GM06990 (cell line): ENCODE data around the gene GHSR.

Experiments
- DNase-seq: peaks from one replicate; pipeline ENCODE4 v3.0.0-alpha.2; 2011; ENCODE audit not compliant: insufficient read length; ENCODE audit errors: extremely low read depth
- H3K27me3 ChIP-seq: replicated peaks from 2 replicates; pipeline ENCODE4 v1.6.0; 2011; ENCODE audit warnings: low read length; ENCODE audit not compliant: control insufficient read depth, insufficient read depth
- H3K36me3 ChIP-seq: 2 replicates; pipeline ENCODE4 v1.5.1; 2011; ENCODE audit warnings: low read length; ENCODE audit not compliant: control insufficient read depth, insufficient read depth
- H3K4me3 ChIP-seq: replicated peaks from 2 replicates; pipeline ENCODE4 v1.5.1; 2011; ENCODE audit warnings: low read depth, mild to moderate bottlenecking, control low read depth, low read length
- CTCF ChIP-seq: IDR thresholded peaks from 2 replicates; pipeline ENCODE4 v1.5.1; 2011; ENCODE audit warnings: low read length, control low read depth, mild to moderate bottlenecking, inconsistent platforms; ENCODE audit not compliant: insufficient read depth, poor library complexity, severe bottlenecking

The GHSR gene

GRCh38 chr3:172448661-172449465 is 607 bp upstream of the GHSR start:
- Histone ChIP-seq H3K4me3 (no peak overlapping the region), H3K36me3 (no peaks in the 10 kb centered on the region), H3K27me3 (no peaks in the 10 kb centered on the region; the same call in 1 of the 2 replicates)
- no peak for DNase-seq
- TF ChIP-seq CTCF: no peak

- TF ChIP-seq CTCF: no peak
- no peaks in the 10 kb centered on the region for H3K36me3 ChIP-seq
- no peak for DNase-seq
- H3K27me3 ChIP-seq: no peaks in the 10 kb centered on the region; the same call in 1 of the 2 replicates
- H3K4me3 ChIP-seq: no peak overlapping the region
Observed at GRCh38 chr3:172446198-172446597, 2.1 kb downstream of the GHSR start.

GRCh38 chr3:172444821-172445220 is 3.4 kb downstream of the GHSR start:
- no peaks in the 10 kb centered on the region for H3K36me3 ChIP-seq
- no peaks in the 10 kb centered on the region; the same call in 1 of the 2 replicates for H3K27me3 ChIP-seq
- no peak for TF ChIP-seq CTCF
- no peak for DNase-seq
- H3K4me3 ChIP-seq: no peak overlapping the region

- TF ChIP-seq CTCF: no peak
- Histone ChIP-seq H3K36me3 (no peaks in the 10 kb centered on the region), H3K4me3 (no peak overlapping the region), H3K27me3 (no peaks in the 10 kb centered on the region; the same call in 1 of the 2 replicates)
- no peak for DNase-seq
Observed at GRCh38 chr3:172442606-172443005, 5.7 kb downstream of the GHSR start.

- Histone ChIP-seq H3K4me3 (no peak overlapping the region), H3K36me3 (no peaks in the 10 kb centered on the region), H3K27me3 (no peaks in the 10 kb centered on the region; the same call in 1 of the 2 replicates)
- no peak for DNase-seq
- TF ChIP-seq CTCF: no peak
Observed at GRCh38 chr3:172441581-172441980, 6.7 kb downstream of the GHSR start.
